Measurements from ENCODE around the gene GGT5.
"Not testable (repeated sequence)": the region's sequence is repeated elsewhere in the genome, so short reads cannot be mapped to it uniquely, and the experiment has no call there.

Gene GGT5

GRCh38 chr22:24209016-24209415, 35.9 kb downstream of the GGT5 start:
- H3K9ac ChIP-seq (ENCODE audit: low read length): no peak overlapping the region
- no peaks in the 10 kb centered on the region for H3K79me2 ChIP-seq (ENCODE audit: low read length)
- no peak overlapping the region for H3K4me2 ChIP-seq (ENCODE audit: low read depth, low read length)
- peaks cover 14% of the 10 kb centered on the region for H3F3A ChIP-seq (ENCODE audit: insufficient read depth, low read length)
- no peak for TF ChIP-seq EZH2phosphoT487 (IDR thresholded peaks at IDR 0.05; ENCODE audit: low read length)
- no peak for TF ChIP-seq EZH2 (optimal IDR thresholded peaks at IDR 0.05; ENCODE audit: low read depth, low read length)
- H3K9me2 ChIP-seq (replicated peaks; ENCODE audit: insufficient read depth, low read length): no peaks in the 10 kb centered on the region
- H3K4me3 ChIP-seq (ENCODE audit: low read length): no peak overlapping the region
- peaks cover 24% of the 10 kb centered on the region for H3K4me1 ChIP-seq (ENCODE audit: low read length)
- no peak for DNase-seq
- no peaks in the 10 kb centered on the region for H4K20me1 ChIP-seq (ENCODE audit: insufficient read depth, low read length)
- H3K27me3 ChIP-seq (replicated peaks; ENCODE audit: insufficient read depth, low read length): no peaks in the 10 kb centered on the region
- H2AFZ ChIP-seq (ENCODE audit: low read length): no peak overlapping the region
- no peaks in the 10 kb centered on the region for H3K36me3 ChIP-seq (replicated peaks; ENCODE audit: insufficient read depth, low read length)
- no peaks in the 10 kb centered on the region for H3K9me3 ChIP-seq (replicated peaks; ENCODE audit: insufficient read depth, low read length)
- no peak overlapping the region for H3K27ac ChIP-seq (ENCODE audit: low read length)

- Histone ChIP-seq H3K9ac (ENCODE audit: low read length) (no peak overlapping the region), H3K4me1 (ENCODE audit: low read length) (peaks cover 24% of the 10 kb centered on the region), H3K9me2 (replicated peaks; ENCODE audit: insufficient read depth, low read length) (no peaks in the 10 kb centered on the region), H3K9me3 (replicated peaks; ENCODE audit: insufficient read depth, low read length) (no peaks in the 10 kb centered on the region), H3K79me2 (ENCODE audit: low read length) (no peaks in the 10 kb centered on the region), H3F3A (ENCODE audit: insufficient read depth, low read length) (peaks cover 14% of the 10 kb centered on the region), H3K27me3 (replicated peaks; ENCODE audit: insufficient read depth, low read length) (no peaks in the 10 kb centered on the region), H3K36me3 (replicated peaks; ENCODE audit: insufficient read depth, low read length) (no peaks in the 10 kb centered on the region), H3K27ac (ENCODE audit: low read length) (no peak overlapping the region), H3K4me2 (ENCODE audit: low read depth, low read length) (no peak overlapping the region), H3K4me3 (ENCODE audit: low read length) (no peak overlapping the region), H4K20me1 (ENCODE audit: insufficient read depth, low read length) (no peaks in the 10 kb centered on the region), H2AFZ (ENCODE audit: low read length) (no peak overlapping the region)
- no peak for TF ChIP-seq EZH2phosphoT487 (IDR thresholded peaks at IDR 0.05; ENCODE audit: low read length)
- TF ChIP-seq EZH2 (optimal IDR thresholded peaks at IDR 0.05; ENCODE audit: low read depth, low read length): no peak
- TF ChIP-seq CTCF (IDR thresholded peaks at IDR 0.05; ENCODE audit: low read length): no peak
- DNase-seq: no peak
Observed at GRCh38 chr22:24208012-24208749, 36.7 kb downstream of the GGT5 start.

GRCh38 chr22:24207264-24208011, 37.4 kb downstream of the GGT5 start:
- Histone ChIP-seq H2AFZ (ENCODE audit: low read length) (no peak overlapping the region), H3K4me2 (ENCODE audit: low read depth, low read length) (no peak overlapping the region), H3K9ac (ENCODE audit: low read length) (no peak overlapping the region)

GRCh38 chr22:24206460-24207263, 38.2 kb downstream of the GGT5 start:
- not testable (repeated sequence) for DNase-seq; H3K27me3 ChIP-seq (replicated peaks; ENCODE audit: insufficient read depth, low read length); H3K9me2 ChIP-seq (replicated peaks; ENCODE audit: insufficient read depth, low read length); H4K20me1 ChIP-seq (ENCODE audit: insufficient read depth, low read length); H3K4me3 ChIP-seq (ENCODE audit: low read length); H2AFZ ChIP-seq (ENCODE audit: low read length); H3K4me2 ChIP-seq (ENCODE audit: low read depth, low read length); H3K9me3 ChIP-seq (replicated peaks; ENCODE audit: insufficient read depth, low read length); H3K79me2 ChIP-seq (ENCODE audit: low read length); H3K27ac ChIP-seq (ENCODE audit: low read length); H3K9ac ChIP-seq (ENCODE audit: low read length); H3K36me3 ChIP-seq (replicated peaks; ENCODE audit: insufficient read depth, low read length)
- Histone ChIP-seq H3K4me1 (ENCODE audit: low read length) (peaks cover 24% of the 10 kb centered on the region), H3F3A (ENCODE audit: insufficient read depth, low read length) (peaks cover 14% of the 10 kb centered on the region)

More at GRCh38 chr22:24207264-24208011, 37.4 kb downstream of the GGT5 start:
- Histone ChIP-seq H3K36me3 (replicated peaks; ENCODE audit: insufficient read depth, low read length) (no peaks in the 10 kb centered on the region), H4K20me1 (ENCODE audit: insufficient read depth, low read length) (no peaks in the 10 kb centered on the region), H3K79me2 (ENCODE audit: low read length) (no peaks in the 10 kb centered on the region), H3F3A (ENCODE audit: insufficient read depth, low read length) (peaks cover 14% of the 10 kb centered on the region), H3K27ac (ENCODE audit: low read length) (no peak overlapping the region), H3K4me3 (ENCODE audit: low read length) (no peak overlapping the region), H3K27me3 (replicated peaks; ENCODE audit: insufficient read depth, low read length) (no peaks in the 10 kb centered on the region), H3K9me2 (replicated peaks; ENCODE audit: insufficient read depth, low read length) (no peaks in the 10 kb centered on the region), H3K9me3 (replicated peaks; ENCODE audit: insufficient read depth, low read length) (no peaks in the 10 kb centered on the region), H3K4me1 (ENCODE audit: low read length) (peaks cover 24% of the 10 kb centered on the region)
- no peak for TF ChIP-seq EZH2phosphoT487 (IDR thresholded peaks at IDR 0.05; ENCODE audit: low read length)
- TF ChIP-seq EZH2 (optimal IDR thresholded peaks at IDR 0.05; ENCODE audit: low read depth, low read length): no peak
- no peak for TF ChIP-seq CTCF (IDR thresholded peaks at IDR 0.05; ENCODE audit: low read length)
- DNase-seq: no peak

All from MM.1S (cell line).